Transverse colon (tissue), 4 donors: ENCODE data around the gene SMAD9. TPM values are rescaled to one million over a fixed set of nuclear protein-coding genes. Genes with fewer than 3 reads are reported as not detected.

Source experiments
- DNase-seq: peaks from one replicate; pipeline ENCODE4 v3.0.0-alpha.2; 2019
- H3K27ac ChIP-seq, 4 donors: fragments of 200-600 bp; sonication (generic); 2 replicates each; pipeline ENCODE4 v1.5.1; 2016 to 2018; ENCODE audit warnings: inconsistent platforms in 4 of 4
- H3K27me3 ChIP-seq: fragments of 200-600 bp; sonication (generic); 2 replicates; pipeline ENCODE4 v1.5.1; 2017; ENCODE audit warnings: inconsistent platforms
- H3K36me3 ChIP-seq, 4 donors: fragments of 200-600 bp; sonication (generic); 2 replicates each; pipeline ENCODE4 v1.5.1; 2017 to 2019; ENCODE audit warnings: inconsistent platforms in 4 of 4
- H3K4me1 ChIP-seq, 4 donors: fragments of 200-600 bp; sonication (generic); 2 replicates each; pipeline ENCODE4 v1.5.1; 2017 to 2020; ENCODE audit warnings: inconsistent platforms in 4 of 4
- H3K4me3 ChIP-seq, 4 donors: fragments of 200-600 bp; sonication (generic); 1 replicate in 1 of 4; 2 replicates in 3 of 4; pipeline versions ENCODE4 v1.5.1 to v1.6.1; 2017 to 2019; ENCODE audit warnings: inconsistent platforms in 4 of 4
- H3K9me3 ChIP-seq, 2 donors: fragments of 200-600 bp; sonication (generic); 2 replicates each; pipeline ENCODE4 v1.5.1; 2017 to 2019; ENCODE audit warnings: inconsistent platforms in 2 of 2
- EP300 ChIP-seq: sonication (generic); formaldehyde crosslinking; IDR thresholded peaks from one replicate; pipeline ENCODE4 v1.6.1; 2017; ENCODE audit warnings: antibody characterized with exemption, low read depth
- POLR2A ChIP-seq: fragments of 450-650 bp; IDR thresholded peaks from one replicate; pipeline ENCODE4 v1.6.1; 2016; ENCODE audit warnings: antibody characterized with exemption, mild to moderate bottlenecking, moderate library complexity
- POLR2AphosphoS5 ChIP-seq, 3 donors: sonication (generic); formaldehyde crosslinking; IDR thresholded peaks; one replicate each; pipeline ENCODE4 v1.6.1; 2016; ENCODE audit warnings: antibody characterized with exemption in 3 of 3
- WGBS, 2 donors: methylation state at CpG; one replicate each; pipeline ENCODE4 v1.1.5; 2018; ENCODE audit warnings: low coverage in 1 of 2; 5-methylcytosine and 5-hydroxymethylcytosine counted together
- in situ Hi-C, 4 donors: fragments of 200-750 bp; cut with MboI; loops; one replicate each; pipeline versions ENCODE4 v1.15.0 to v1.15.1; 2017; ENCODE audit warnings: low sequenced_read_pairs in 3 of 4, low pct_ligation_motif_present in 1 of 4, low pct_unique_long_range_greater_than_20kb in 1 of 4
- intact Hi-C: fragments of 100-400 bp; cut with DNase I; formaldehyde crosslinking; loops from one replicate; pipeline ENCODE4 v1.15.1; 2023; ENCODE audit warnings: low total_unique reads
- total RNA-seq, 4 donors: library from RNA; depleted of rRNA; stranded (reverse); fragments of >200 nt; gene quantifications; one replicate each; pipeline ENCODE4 v1.1.0, GENCODE V29; 2016
- TF ChIP-seq, protein P1 (sequence below), 5 experiments: fragments of 200-600 bp in 3 of 5; fragments of 450-650 bp in 2 of 5; sonication (generic) in 3 of 5; IDR thresholded peaks; 1 replicate in 2 of 5; 2 replicates in 3 of 5; pipeline ENCODE4 v1.5.1; 2016 to 2017; ENCODE audit warnings: antibody characterized with exemption in 5 of 5, inconsistent platforms in 3 of 5, mild to moderate bottlenecking in 2 of 5, moderate library complexity in 1 of 5

Gene SMAD9
- total RNA-seq, 4 donors from 2014 or later = 4.0 to 19.8 (median 9.8) TPM

- 1 to 3% methylated on average over 3 to 56 of the region's 78 CpGs for WGBS, 2 donors
- H3K4me3 ChIP-seq = peak within 1 kb of the TSS; percentile 78 to 94 (median 82)
Observed at GRCh38 chr13:36818804-36819738, 101.0 kb downstream of the SMAD9 start, which contains the start of gene RFXAP. Gene RFXAP (plus strand): TSS chr13:36819222. CDS start chr13:36819358, 136 bp downstream.

GRCh38 chr13:36817996-36818803, 101.8 kb downstream of the SMAD9 start:
- TF ChIP-seq POLR2A = no peak
- no peak for TF ChIP-seq POLR2AphosphoS5 (IDR thresholded peaks at IDR 0.05)
- TF ChIP-seq, protein P1, sequence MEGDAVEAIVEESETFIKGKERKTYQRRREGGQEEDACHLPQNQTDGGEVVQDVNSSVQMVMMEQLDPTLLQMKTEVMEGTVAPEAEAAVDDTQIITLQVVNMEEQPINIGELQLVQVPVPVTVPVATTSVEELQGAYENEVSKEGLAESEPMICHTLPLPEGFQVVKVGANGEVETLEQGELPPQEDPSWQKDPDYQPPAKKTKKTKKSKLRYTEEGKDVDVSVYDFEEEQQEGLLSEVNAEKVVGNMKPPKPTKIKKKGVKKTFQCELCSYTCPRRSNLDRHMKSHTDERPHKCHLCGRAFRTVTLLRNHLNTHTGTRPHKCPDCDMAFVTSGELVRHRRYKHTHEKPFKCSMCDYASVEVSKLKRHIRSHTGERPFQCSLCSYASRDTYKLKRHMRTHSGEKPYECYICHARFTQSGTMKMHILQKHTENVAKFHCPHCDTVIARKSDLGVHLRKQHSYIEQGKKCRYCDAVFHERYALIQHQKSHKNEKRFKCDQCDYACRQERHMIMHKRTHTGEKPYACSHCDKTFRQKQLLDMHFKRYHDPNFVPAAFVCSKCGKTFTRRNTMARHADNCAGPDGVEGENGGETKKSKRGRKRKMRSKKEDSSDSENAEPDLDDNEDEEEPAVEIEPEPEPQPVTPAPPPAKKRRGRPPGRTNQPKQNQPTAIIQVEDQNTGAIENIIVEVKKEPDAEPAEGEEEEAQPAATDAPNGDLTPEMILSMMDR (IDR thresholded peaks at IDR 0.05) = no peak
- TF ChIP-seq EP300 = no peak
- no peak for DNase-seq
- peak overlapping the region; percentile 78 to 94 (median 82) for H3K4me3 ChIP-seq
- no peaks in the 10 kb centered on the region for H3K27me3 ChIP-seq
- peaks cover 5 to 34% (median 15%) of the 10 kb centered on the region in 4 donors for H3K4me1 ChIP-seq
- in situ Hi-C loops (no loop called here), intact Hi-C loops (no loop called here)
- H3K9me3 ChIP-seq = no peaks in the 10 kb centered on the region
- WGBS, 2 donors = 18 to 35% methylated on average over 12 of the region's 12 CpGs
- no peaks in the 10 kb centered on the region for H3K36me3 ChIP-seq
- peak overlapping the region; percentile 82 to 91 (median 84) for H3K27ac ChIP-seq

More at GRCh38 chr13:36818804-36819738, 101.0 kb downstream of the SMAD9 start, which contains the start of gene RFXAP:
- no peaks in the 10 kb centered on the region for H3K9me3 ChIP-seq
- no peaks in the 10 kb centered on the region for H3K36me3 ChIP-seq
- no peaks in the 10 kb centered on the region for H3K27me3 ChIP-seq
- peaks cover 5 to 34% (median 15%) of the 10 kb centered on the region in 4 donors for H3K4me1 ChIP-seq
- no peak for TF ChIP-seq EP300
- TF ChIP-seq POLR2AphosphoS5 (IDR thresholded peaks at IDR 0.05) = peak; percentile 73 to 81 (median 78)
- peak; percentile 41 for TF ChIP-seq POLR2A
- TF ChIP-seq, protein P1 (IDR thresholded peaks at IDR 0.05) = peak in 4 of 5 experiments; percentile 10 to 37 (median 22)
- peak within 1 kb of the TSS; percentile 82 to 91 (median 84) for H3K27ac ChIP-seq
- in situ Hi-C loops (no loop called here), intact Hi-C loops (no loop called here)
- DNase-seq = peak; percentile 92

DNA sequence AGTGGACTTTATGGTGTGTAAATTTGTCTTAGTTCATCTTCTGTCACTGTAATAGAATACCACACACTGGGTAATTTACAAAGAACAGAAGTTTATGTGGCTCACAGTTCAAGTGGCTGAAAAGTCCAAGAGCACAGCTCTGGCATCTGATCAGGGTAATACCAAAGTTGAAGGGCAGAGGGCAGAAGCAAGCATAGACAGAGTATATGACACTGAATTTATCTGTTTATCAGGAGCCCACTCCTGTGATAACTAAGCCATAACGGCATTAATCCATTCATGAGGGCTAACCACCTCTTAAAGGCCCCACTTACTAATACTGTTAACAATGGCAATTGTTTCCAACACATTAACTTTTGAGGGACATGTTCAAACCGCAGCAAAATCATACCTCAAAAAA, 105.0 kb downstream of the SMAD9 start:
- intact Hi-C loops = no loop called here
- in situ Hi-C loops = no loop called here
- peaks cover 6% of the 10 kb centered on the region for H3K27me3 ChIP-seq
- H3K9me3 ChIP-seq = no peaks in the 10 kb centered on the region
- no peak for DNase-seq
- TF ChIP-seq, protein P1 (IDR thresholded peaks at IDR 0.05) = peak in 1 of 5 experiments; percentile 19
- TF ChIP-seq POLR2A = no peak
- no peak overlapping the region for H3K27ac ChIP-seq
- no peaks in the 10 kb centered on the region for H3K36me3 ChIP-seq
- H3K4me1 ChIP-seq = peaks cover 0 to 12% (median 5%) of the 10 kb centered on the region in 4 donors
- WGBS, 2 donors = 69 to 70% methylated on average over 2 of the region's 2 CpGs
- no peak overlapping the region for H3K4me3 ChIP-seq

DNA sequence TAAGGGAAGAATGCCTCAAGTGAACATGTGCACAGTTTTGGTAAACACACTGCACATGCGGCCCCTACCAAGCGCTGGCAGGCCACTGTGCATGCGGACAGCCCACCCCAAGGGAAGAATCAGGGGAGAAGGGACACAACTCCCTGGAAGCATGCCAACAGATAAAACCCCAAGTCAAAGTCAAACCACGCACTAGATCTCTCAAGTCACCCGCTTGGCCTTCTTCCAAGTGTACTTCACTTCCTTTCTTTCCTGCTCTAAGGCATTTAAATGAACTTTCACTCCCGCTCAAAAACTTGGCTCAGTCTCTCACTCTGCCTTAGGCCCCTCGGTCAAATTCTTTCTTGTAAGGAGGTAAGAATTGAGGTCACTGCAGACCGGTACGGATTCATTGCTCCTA, 105.6 kb downstream of the SMAD9 start:
- DNase-seq = no peak

More for the DNA sequence above, 105.6 kb downstream of the SMAD9 start:
- Histone ChIP-seq H3K27me3 (peaks cover 6% of the 10 kb centered on the region), H3K4me3 (no peak overlapping the region), H3K9me3 (no peaks in the 10 kb centered on the region), H3K27ac (no peak overlapping the region), H3K36me3 (no peaks in the 10 kb centered on the region), H3K4me1 (peaks cover 0 to 7% (median under 1%) of the 10 kb centered on the region in 4 donors)
- in situ Hi-C loops = no loop called here
- intact Hi-C loops = no loop called here
- 45 to 51% methylated on average over 8 to 9 of the region's 9 CpGs for WGBS, 2 donors
- TF ChIP-seq, protein P1 (IDR thresholded peaks at IDR 0.05) = no peak
- TF ChIP-seq POLR2A (no peak), POLR2AphosphoS5 (IDR thresholded peaks at IDR 0.05) (no peak), EP300 (no peak)
